Fibroblast of the aortic adventitia (primary cell): ENCODE data around the gene KCNG3. TPM values are rescaled to one million over a fixed set of nuclear protein-coding genes. Genes with fewer than 3 reads are reported as not detected.

Experiments
- DNase-seq: peaks from one replicate; pipeline ENCODE4 v3.0.0-alpha.2; 2010; ENCODE audit warnings: low read depth
- H3K4me3 ChIP-seq: 2 replicates; pipeline ENCODE4 v1.5.1; 2011; ENCODE audit warnings: low read depth, mild to moderate bottlenecking, control low read depth, low read length, moderate library complexity
- CTCF ChIP-seq: IDR thresholded peaks from 2 replicates; pipeline ENCODE4 v1.5.1; 2011; ENCODE audit warnings: mild to moderate bottlenecking, low read length, control low read depth, inconsistent platforms; ENCODE audit not compliant: insufficient read depth
- total RNA-seq: library from RNA; depleted of rRNA; stranded (reverse); fragments of >200 nt; gene quantifications from 2 replicates; pipeline ENCODE4 v1.2.3, GENCODE V29; 2012; ENCODE audit warnings: low replicate concordance

The KCNG3 gene
- total RNA-seq, 1 donor: under 0.01 TPM

DNA sequence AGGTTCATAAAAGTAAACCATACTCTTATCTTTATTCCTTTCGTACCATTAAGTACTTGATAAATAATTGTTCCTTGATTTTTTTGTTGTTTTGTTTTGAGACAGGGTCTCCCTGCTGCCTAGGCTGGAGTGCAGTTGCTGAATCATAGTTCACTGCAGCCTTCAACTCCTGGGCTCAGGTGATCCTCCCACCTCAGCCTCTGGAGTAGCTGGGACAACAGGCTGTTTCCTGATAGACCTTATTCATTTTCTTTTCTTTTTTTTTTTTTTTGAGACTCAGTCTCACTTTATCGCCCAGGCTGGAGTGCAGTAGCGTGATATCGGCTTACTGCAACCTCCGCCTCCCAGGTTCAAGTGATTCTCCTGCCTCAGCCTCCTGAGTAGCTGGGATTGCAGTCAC is 5.5 kb downstream of the KCNG3 start:
- DNase-seq: no peak
- TF ChIP-seq CTCF: no peak
- H3K4me3 ChIP-seq: no peak overlapping the region

DNA sequence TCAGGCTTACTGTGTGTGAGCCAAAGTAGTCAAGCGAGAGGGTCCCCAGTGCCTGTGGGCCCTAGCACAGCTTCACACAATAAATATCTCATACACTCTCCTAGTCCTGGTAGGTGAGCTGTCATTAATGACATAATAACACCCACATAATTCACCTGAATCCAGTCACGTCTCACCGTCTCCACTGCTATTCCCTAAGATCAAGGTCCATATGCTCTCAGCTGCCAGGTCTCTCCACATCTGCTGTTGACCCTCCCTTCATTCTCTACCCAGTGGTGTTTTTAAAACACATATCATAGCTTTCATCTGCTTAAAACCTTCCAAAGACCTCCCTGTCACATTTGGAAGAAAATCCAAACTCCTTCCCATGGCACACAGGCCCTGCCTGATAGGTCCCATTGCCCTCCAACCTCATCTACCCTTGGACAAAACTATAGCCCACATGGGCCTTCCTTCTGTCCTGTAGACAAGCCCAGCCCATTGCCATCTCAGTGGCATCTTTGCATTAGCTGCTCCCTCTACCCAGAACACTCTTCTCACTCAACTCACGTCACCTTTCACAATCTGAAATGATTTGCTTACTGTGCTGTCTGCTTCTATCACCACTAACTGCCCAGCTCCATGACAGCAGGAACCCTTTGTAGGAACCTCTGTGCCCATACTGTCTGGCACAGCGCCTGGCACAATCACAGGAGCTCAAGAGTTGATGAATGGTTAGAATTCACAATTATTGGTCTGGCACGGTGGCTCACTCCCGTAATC is 7.5 kb downstream of the KCNG3 start:
- no peak for DNase-seq
- no peak overlapping the region for H3K4me3 ChIP-seq
- TF ChIP-seq CTCF: no peak

DNA sequence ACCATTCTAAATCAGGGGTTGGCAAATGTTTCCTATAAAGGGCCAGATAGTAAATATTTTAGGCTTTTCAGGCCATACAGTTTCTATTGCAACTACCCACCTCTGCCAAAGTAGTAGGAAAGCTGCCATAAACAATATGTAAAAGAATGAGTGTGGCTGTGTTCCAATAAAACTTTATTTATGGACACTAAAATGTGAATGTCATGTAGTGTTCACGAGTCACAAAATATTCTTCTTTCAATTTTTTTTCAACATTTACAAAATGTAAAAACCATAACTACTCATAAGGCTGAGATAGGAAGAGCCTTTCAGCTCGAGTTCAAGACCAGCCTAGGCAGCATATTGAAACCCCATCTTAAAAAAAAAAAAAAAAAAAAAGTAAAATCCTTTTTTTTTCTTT is 13.4 kb downstream of the KCNG3 start:
- peak; percentile 2 for DNase-seq
- TF ChIP-seq CTCF: no peak
- H3K4me3 ChIP-seq: no peak overlapping the region

DNA sequence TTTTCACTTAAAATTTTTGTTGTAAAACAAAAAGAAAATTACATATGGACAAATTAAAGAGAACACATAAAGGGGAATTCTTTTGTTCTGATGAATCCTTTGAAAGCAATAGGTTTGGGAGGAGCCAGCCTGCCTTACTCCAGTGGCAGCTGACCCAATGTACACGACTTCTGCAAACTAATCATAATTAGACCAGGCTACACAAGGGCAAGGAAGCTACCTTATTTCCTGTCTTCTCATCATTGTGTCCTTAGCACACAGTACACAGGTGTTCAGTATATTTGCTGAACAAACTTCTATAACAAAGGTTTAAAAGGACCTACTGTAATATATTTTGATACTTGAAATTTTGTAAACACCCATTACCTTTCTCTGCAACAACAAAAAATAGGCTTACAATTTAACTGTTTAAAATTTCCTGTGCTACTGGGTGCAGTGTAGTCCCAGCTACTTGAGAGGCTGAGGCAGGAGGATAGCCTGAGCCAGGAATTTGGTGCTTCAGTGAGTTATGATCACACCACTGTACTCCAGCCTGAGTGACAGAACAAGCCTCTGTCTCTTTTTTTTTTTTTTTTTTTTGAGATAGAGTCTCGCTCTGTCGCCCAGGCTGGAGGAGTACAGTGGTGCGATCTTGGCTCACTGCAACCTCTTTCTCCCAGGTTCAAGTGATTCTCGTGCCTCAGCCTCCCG is 18.9 kb downstream of the KCNG3 start:
- TF ChIP-seq CTCF: no peak
- H3K4me3 ChIP-seq: no peak overlapping the region
- no peak for DNase-seq

DNA sequence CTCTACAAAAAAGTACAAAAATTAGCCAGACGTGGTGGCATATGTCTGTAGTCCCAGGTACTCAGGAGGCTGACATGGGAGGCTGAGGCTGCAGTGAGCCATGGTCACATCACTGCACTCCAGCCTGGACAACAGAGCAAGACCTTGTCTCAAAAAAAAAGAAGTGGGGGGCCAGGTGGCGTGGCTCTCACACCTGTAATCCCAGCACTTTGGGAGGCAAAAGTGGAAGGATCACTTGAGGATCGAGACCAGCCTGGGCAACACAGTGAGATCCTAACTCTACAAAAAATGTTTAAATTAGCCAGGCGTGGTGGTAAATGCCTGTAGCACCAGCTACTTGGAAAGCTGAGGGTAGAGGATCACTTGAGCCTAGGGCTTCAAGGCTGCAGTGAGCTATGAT is 23.1 kb downstream of the KCNG3 start:
- TF ChIP-seq CTCF: no peak
- DNase-seq: no peak
- H3K4me3 ChIP-seq: no peak overlapping the region

DNA sequence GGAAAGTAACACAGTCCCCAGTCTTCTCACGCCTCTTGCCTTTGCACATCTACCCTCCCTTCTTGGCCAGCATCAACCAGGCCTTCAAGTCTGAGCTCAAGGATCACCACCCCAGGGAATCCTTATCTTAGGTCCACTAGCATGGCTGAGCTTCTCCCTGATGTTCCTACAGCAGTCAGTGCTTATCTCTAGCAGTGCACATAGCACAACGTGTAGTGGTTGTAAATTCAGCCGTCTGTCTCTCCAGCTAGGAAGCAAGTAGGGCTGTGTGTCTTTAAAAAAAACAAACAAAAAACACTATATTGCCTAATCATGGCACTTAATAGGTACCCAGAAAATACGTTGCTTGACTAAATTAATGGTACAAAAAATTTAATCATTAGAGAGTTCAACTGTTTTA is 29.2 kb downstream of the KCNG3 start:
- peak; percentile 2 for DNase-seq
- TF ChIP-seq CTCF: no peak
- no peak overlapping the region for H3K4me3 ChIP-seq
